AG08395 (cell line): ENCODE results near the gene GPR173.

ENCODE experiments used
- DNase-seq: peaks from one replicate; pipeline ENCODE4 v3.0.0; 2012; ENCODE audit warnings: mixed read lengths, low spot score

Gene GPR173

GRCh38 chrX:53089224-53089842 lies 40.7 kb downstream of the GPR173 start:
- peak; percentile 62 for DNase-seq

DNA sequence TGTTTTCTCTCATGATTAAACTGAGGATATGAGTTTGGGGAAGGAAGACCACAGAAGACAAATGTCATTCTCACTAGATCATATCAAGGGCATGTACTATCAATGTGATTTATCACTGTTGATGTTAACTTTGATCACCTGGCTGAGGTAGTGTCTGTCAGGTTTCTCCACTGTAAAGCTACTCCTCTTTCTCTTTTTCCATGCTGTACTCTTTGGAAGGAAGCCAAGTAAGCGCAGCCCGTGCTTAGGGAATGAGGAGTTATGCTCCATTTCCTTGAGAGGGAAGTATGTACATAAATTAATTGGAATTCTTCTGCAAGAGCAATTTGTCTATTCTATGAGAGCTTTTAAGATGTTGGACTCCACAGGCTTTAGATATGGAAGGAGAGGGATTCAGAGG lies 41.3 kb downstream of the GPR173 start:
- DNase-seq, result no peak

DNA sequence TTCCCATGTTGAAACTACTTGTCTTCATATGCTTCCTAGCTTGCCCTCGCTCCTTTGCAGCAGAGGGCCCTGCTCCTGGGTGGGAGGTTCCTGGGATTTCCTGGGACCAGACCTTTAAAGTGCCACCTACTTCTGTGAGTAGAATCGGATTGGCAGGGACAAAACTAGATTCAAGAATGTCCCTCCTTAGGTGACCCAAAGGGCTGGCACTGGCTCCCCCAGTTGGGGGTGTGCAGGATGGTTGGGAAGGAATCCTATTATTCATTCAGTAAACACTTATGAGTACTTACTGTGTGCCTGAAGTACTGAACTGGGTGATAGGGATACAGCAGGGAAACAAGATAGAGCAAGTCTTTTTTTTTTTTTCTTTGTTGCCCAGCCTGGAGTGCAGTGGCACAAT lies 42.8 kb downstream of the GPR173 start:
- no peak for DNase-seq

GRCh38 chrX:53093177-53093655 lies 44.6 kb downstream of the GPR173 start:
- DNase-seq, result peak; percentile 61

DNA sequence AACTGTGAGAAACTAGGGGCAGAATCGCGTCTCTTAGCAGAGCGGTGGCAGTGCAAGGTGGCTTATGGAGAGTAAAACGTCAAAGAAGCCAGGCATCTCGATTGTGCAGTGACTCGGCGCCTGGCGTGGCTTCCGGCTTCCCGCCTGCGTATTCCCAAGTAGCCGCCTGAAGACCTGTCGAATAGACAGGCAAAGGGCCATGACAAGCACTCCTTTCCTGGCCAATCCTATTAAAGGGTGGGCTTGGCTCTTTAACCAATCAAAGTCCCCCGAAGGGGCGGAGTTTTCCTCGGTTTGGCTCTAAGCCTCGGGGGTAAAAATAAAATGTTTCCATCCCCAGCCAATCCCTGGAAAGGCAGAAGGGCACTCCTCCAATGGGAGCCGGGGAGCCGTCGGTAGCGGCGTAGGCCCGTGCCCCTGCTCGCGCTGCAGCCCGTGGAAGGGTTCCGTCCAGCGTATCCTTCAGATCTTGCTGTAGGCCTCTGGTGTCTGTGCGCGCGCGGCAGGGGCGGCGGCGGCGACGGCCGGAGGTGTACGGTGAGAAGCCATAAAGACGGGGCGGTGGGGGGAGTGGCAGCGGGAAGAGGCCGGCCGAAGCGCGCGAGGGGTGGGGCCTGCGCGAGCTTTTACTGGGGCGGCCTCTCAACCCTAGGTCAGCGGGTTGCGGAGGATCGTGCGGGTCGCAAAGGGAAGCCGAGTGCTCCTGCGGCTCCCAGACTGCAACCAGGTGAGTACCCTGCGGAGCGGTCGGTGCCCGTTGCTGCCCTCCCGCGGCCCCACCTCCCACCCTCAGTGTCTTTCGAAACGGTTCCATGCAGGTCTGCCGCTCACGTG lies 45.4 kb downstream of the GPR173 start, which contains the start of gene KANTR:
KANTR (plus strand) TSS at position 395 of the 834 bp plus-strand sequence. CDS start 30,131 bp downstream, outside the sequence.
- DNase-seq, result peak; percentile 91

GRCh38 chrX:53094582-53094905 lies 46.0 kb downstream of the GPR173 start:
- no peak for DNase-seq

GRCh38 chrX:53095796-53096195 lies 47.2 kb downstream of the GPR173 start:
- DNase-seq, result no peak

DNA sequence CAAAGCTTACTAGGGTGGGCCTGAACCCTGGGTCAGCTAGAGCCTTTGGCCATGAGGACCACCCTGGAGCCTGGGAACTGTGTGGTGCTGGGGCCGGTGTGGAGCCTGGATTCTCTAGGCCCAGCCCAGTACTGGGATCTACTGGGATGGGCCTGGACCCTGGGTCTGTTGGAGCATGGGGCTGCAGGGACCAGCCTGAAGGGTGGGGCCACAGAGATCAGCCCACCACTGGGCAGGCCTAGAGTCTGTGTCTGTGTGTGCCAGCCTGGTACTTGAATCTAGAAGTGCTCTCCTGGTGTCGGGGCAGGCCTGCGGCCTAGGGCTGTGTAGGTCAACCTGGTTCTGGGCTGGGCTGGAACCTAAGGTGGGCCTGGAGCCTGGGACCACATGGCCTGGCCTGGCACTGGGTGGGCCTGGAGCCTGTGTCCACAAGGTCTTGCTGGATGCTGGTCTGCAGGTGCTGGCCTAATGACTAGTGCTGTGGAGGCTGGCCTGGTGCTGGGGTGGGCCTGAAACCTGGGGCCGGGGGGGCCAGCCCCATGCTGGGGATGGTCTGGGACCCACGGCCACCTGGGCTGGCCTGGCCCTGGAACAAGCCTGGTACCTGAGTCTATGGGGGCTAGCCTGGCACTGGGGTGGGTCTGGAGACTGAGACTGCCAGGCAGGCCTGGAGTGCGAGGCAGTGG lies 66.4 kb downstream of the GPR173 start:
- DNase-seq, result no peak

DNA sequence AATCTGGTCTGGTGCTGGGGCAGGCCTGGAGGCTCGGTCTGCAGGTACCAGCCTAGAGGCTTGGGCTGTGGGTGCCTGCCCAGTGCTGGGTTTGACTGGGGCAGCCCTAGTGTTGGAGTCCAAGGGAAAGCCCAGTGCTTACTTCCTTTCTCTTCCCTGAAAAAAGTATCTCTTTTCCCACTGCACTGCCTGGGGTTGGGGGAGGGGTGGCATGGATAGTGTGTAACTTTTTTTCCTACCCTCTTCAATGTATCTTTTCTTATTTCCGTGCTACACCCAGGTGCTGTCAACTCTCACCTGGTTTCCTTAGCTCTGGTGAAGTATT lies 66.9 kb downstream of the GPR173 start:
- no peak for DNase-seq

DNA sequence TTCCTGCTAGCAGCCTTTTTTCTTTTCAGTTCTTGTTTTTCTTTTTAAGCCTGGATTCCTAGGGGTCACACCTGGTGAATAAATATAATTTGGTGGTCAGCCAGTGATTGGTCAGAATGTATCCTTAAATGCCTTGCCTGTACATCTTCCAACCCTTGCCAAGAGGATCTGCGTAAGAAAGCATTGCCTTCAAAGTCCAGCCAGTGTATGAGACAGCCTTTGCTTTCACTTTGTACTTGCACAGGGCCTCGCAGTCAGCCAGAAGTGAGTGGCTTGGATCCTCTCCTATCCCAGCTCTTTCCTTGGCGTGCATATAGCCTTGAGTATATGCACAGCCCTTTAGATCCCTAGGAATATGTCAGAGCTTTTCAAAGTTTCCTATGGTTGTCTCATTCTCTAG lies 67.5 kb downstream of the GPR173 start:
- DNase-seq, result peak; percentile 11

DNA sequence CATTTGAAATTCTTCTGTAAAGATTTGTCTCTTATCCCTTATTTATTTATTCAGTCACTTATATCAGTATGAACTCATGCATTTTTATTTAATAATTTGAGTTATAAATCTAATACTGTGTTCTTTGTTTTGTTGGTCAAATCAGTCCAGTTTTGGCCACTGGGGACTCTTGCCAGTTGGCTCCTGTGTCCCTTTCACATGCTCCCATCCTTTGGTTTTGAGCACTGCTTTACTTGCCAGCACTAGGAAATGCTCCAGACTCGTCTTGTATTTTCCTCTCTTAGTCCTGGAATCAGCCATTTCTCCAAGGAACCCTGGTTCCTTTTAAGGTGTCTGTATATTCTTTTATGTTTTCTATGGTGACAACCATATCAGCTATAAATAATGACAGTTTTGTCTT lies 73.4 kb downstream of the GPR173 start:
- no peak for DNase-seq

- DNase-seq, result no peak
Measured at GRCh38 chrX:53125506-53125905, 76.9 kb downstream of the GPR173 start.

DNA sequence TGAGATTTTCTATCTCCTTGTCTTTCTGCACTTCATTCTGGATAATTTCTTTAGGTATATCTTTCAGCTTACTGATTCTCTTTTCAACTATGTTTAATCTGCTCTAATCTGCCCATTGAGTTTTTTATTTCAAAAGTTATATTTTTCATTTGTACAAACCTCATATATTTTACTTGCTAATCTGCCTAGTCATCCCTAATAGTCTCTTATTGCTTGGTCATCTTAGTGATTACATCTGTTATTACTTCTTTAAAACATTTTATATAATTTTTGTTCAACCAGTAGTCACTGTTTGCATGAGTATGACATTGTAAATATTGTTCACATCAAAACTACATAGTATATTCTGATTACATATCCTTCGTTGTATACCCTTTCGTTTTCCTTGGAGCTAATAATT lies 77.8 kb downstream of the GPR173 start:
- DNase-seq, result no peak

DNA sequence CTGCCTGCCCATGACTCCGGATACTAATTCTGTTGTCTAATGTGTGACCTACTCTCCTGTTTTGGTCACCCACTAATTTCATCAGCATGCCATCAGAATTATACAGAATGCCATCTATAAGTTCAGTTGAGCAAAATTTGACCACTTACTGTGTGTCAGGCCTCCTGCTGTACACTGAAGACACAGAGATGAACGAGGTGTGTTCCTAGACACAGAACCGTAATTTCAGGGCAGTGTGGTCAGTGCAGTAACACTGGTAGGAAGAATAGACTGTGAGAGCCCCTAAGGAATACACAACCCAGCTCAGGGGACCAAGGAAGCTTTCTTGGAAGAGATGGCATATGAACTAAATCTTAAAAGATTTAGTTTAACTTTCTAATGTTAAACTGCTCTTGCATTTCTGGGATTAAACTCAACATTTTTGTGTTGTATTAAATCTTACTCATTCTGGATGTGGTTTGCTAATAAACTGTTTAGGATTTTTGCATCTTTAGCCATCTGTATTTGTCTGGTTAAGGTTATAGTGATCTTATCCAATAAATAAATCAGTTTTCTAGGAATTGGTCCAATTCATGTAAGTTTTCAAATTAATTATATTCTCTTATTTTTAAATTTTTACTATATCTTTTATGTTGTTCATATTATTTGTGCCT lies 79.6 kb downstream of the GPR173 start:
- DNase-seq, result peak; percentile 36
